MM.1S (cell line): ENCODE measurements around the gene ANKRD29.

ENCODE experiments used
- DNase-seq: peaks from one replicate; pipeline ENCODE4 v3.0.0-alpha.2; 2015
- H2AFZ ChIP-seq: fragments of 300-600 bp; sonication (generic); 2 replicates; pipeline ENCODE4 v1.6.0; 2016; ENCODE audit warnings: antibody characterized with exemption, low read length
- H3F3A ChIP-seq: fragments of 300-600 bp; sonication (generic); 2 replicates; pipeline ENCODE4 v1.6.1; 2016; ENCODE audit warnings: mild to moderate bottlenecking, antibody characterized with exemption, low read length, moderate library complexity, mixed read lengths; ENCODE audit not compliant: insufficient read depth
- H3K27ac ChIP-seq: fragments of 300-600 bp; sonication (generic); 2 replicates; pipeline ENCODE4 v1.5.1; 2016; ENCODE audit warnings: mild to moderate bottlenecking, low read length
- H3K27me3 ChIP-seq: fragments of 300-600 bp; sonication (generic); replicated peaks from 2 replicates; pipeline ENCODE4 v1.6.0; 2016; ENCODE audit warnings: low read length; ENCODE audit not compliant: insufficient read depth
- H3K36me3 ChIP-seq: fragments of 300-600 bp; sonication (generic); replicated peaks from 2 replicates; pipeline ENCODE4 v1.6.1; 2016; ENCODE audit warnings: mild to moderate bottlenecking, low read length, mixed read lengths; ENCODE audit not compliant: insufficient read depth
- H3K4me1 ChIP-seq: fragments of 300-600 bp; sonication (generic); 2 replicates; pipeline ENCODE4 v1.6.1; 2016; ENCODE audit warnings: low read length, mixed read lengths
- H3K4me2 ChIP-seq: fragments of 300-600 bp; sonication (generic); 2 replicates; pipeline ENCODE4 v1.6.0; 2016; ENCODE audit warnings: low read depth, low read length
- H3K4me3 ChIP-seq: fragments of 300-600 bp; sonication (generic); 2 replicates; pipeline ENCODE4 v1.5.1; 2016; ENCODE audit warnings: low read length, mixed read lengths
- H3K79me2 ChIP-seq: fragments of 300-600 bp; sonication (generic); 2 replicates; pipeline ENCODE4 v1.6.1; 2016; ENCODE audit warnings: mixed run types, low read length, mixed read lengths
- H3K9ac ChIP-seq: fragments of 300-600 bp; sonication (generic); 2 replicates; pipeline ENCODE4 v1.6.1; 2016; ENCODE audit warnings: low read length, mixed read lengths
- H3K9me2 ChIP-seq: fragments of 300-600 bp; sonication (generic); replicated peaks from 2 replicates; pipeline ENCODE4 v1.6.1; 2016; ENCODE audit warnings: mild to moderate bottlenecking, low read length, mixed read lengths; ENCODE audit not compliant: insufficient read depth
- H3K9me3 ChIP-seq: fragments of 300-600 bp; sonication (generic); replicated peaks from 2 replicates; pipeline ENCODE4 v1.6.1; 2016; ENCODE audit warnings: mild to moderate bottlenecking, low read length, mixed read lengths; ENCODE audit not compliant: insufficient read depth
- H4K20me1 ChIP-seq: fragments of 300-600 bp; sonication (generic); 2 replicates; pipeline ENCODE4 v1.6.1; 2016; ENCODE audit warnings: mild to moderate bottlenecking, low read length, moderate library complexity, mixed read lengths; ENCODE audit not compliant: insufficient read depth
- EZH2 ChIP-seq: fragments of 300-600 bp; sonication (generic); optimal IDR thresholded peaks from 2 replicates; pipeline ENCODE3; 2017; ENCODE audit warnings: low read depth, mild to moderate bottlenecking, antibody characterized with exemption, low read length, mixed read lengths
- EZH2phosphoT487 ChIP-seq: fragments of 300-600 bp; sonication (generic); IDR thresholded peaks from 2 replicates; pipeline ENCODE4 v1.6.1; 2018; ENCODE audit warnings: antibody characterized with exemption, low read length
- TF ChIP-seq, protein P1 (sequence below): fragments of 300-600 bp; sonication (generic); IDR thresholded peaks from 2 replicates; pipeline ENCODE4 v1.5.1; 2016; ENCODE audit warnings: antibody characterized with exemption, low read length, mixed read lengths

The ANKRD29 gene

GRCh38 chr18:23658285-23658684, 4.4 kb downstream of the ANKRD29 start:
- Histone ChIP-seq H3K79me2 (no peaks in the 10 kb centered on the region), H3K4me2 (no peak overlapping the region), H4K20me1 (no peaks in the 10 kb centered on the region), H3K9me3 (no peaks in the 10 kb centered on the region), H3F3A (no peaks in the 10 kb centered on the region), H3K4me1 (0 out of 2 replicates have a peak, but pooled peaks cover 3% of the 10 kb centered on the region), H3K27ac (no peak overlapping the region), H3K9ac (no peak overlapping the region), H3K4me3 (no peak overlapping the region), H2AFZ (no peak overlapping the region), H3K36me3 (no peaks in the 10 kb centered on the region), H3K9me2 (no peaks in the 10 kb centered on the region), H3K27me3 (peaks cover 4% of the 10 kb centered on the region; the same call in 1 of the 2 replicates)
- no peak for TF ChIP-seq EZH2
- TF ChIP-seq, protein P1, sequence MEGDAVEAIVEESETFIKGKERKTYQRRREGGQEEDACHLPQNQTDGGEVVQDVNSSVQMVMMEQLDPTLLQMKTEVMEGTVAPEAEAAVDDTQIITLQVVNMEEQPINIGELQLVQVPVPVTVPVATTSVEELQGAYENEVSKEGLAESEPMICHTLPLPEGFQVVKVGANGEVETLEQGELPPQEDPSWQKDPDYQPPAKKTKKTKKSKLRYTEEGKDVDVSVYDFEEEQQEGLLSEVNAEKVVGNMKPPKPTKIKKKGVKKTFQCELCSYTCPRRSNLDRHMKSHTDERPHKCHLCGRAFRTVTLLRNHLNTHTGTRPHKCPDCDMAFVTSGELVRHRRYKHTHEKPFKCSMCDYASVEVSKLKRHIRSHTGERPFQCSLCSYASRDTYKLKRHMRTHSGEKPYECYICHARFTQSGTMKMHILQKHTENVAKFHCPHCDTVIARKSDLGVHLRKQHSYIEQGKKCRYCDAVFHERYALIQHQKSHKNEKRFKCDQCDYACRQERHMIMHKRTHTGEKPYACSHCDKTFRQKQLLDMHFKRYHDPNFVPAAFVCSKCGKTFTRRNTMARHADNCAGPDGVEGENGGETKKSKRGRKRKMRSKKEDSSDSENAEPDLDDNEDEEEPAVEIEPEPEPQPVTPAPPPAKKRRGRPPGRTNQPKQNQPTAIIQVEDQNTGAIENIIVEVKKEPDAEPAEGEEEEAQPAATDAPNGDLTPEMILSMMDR: no peak
- TF ChIP-seq EZH2phosphoT487: no peak
- DNase-seq: no peak

GRCh38 chr18:23652232-23652631, 10.5 kb downstream of the ANKRD29 start:
- Histone ChIP-seq H3K4me3 (no peak overlapping the region), H3K4me1 (no peaks in the 10 kb centered on the region), H3K9ac (no peak overlapping the region), H3K4me2 (no peak overlapping the region), H3K9me3 (no peaks in the 10 kb centered on the region), H3K27me3 (no peaks in the 10 kb centered on the region), H3F3A (no peaks in the 10 kb centered on the region), H3K79me2 (no peaks in the 10 kb centered on the region), H2AFZ (no peak overlapping the region), H4K20me1 (no peaks in the 10 kb centered on the region), H3K27ac (no peak overlapping the region), H3K9me2 (no peaks in the 10 kb centered on the region), H3K36me3 (no peaks in the 10 kb centered on the region)
- DNase-seq: no peak
- TF ChIP-seq EZH2phosphoT487 (no peak), EZH2 (no peak)
- TF ChIP-seq, protein P1: no peak

DNA sequence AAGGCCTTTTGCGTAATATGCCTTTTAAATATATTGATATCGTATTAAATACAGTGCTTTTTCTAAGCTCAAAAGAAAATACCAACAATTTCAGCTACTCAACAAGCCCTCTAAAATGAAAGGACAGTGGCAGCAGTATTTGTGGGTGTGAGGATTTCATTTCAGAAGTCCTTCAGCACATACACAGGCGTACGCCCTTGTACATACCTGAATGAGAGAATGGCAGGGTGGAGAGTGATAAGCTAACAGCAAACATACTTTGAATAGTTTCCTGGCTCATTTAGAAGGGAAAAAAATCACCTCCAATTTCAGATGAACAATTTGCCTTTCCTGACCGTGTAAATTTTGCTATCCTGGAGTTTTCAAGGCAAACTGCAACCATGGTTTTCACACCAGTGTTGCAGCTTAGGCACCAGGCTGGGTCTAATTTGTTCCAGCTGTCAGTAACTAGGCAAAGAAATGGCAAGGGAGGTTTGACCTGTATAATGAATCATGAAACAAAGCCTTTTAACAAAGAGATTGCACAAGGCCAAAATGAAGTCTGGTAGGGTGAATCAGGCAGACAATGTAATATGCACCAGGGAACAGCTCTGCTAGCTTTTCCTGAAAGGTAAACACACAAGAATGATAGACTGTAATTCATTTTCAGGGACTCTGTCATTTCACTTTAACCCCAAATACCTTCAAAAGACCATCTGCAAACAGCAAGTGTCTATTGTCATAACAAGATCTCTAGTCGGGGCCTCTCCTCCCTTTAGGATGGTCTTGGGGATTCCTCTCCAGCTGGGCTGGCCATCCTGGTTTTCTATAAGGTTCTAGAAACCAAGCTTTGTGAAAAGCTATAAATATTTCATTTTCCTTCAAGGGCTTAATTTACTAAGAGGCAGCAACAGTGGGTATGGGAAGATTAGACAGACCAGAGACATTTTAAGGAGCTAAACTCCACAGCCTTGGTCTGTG, 11.5 kb downstream of the ANKRD29 start:
- Histone ChIP-seq H3F3A (no peaks in the 10 kb centered on the region), H3K9ac (no peak overlapping the region), H3K4me2 (no peak overlapping the region), H3K4me3 (no peak overlapping the region), H3K9me2 (no peaks in the 10 kb centered on the region), H3K9me3 (no peaks in the 10 kb centered on the region), H2AFZ (no peak overlapping the region), H3K4me1 (no peaks in the 10 kb centered on the region), H4K20me1 (no peaks in the 10 kb centered on the region), H3K27ac (no peak overlapping the region), H3K27me3 (no peaks in the 10 kb centered on the region), H3K79me2 (no peaks in the 10 kb centered on the region), H3K36me3 (no peaks in the 10 kb centered on the region)
- TF ChIP-seq, protein P1: no peak
- TF ChIP-seq EZH2 (no peak), EZH2phosphoT487 (no peak)
- no peak for DNase-seq
